CD4-positive, alpha-beta T cell (primary cell): ENCODE data around the gene ALKBH6. TPM values are rescaled to one million over a fixed set of nuclear protein-coding genes. Genes with fewer than 3 reads are reported as not detected.

Experiments
- ATAC-seq: fragments of 200-7000 bp; cut with Tn5 transposase; one replicate; pipeline ENCODE4 v1.10.0; 2022; ENCODE audit warnings: mild to moderate bottlenecking; ENCODE audit not compliant: poor library complexity
- CTCF ChIA-PET: fragments of 350-600 bp; sonication (Branson Sonifier 250); formaldehyde crosslinking; loops from one replicate; lab custom pipeline; 2021; ENCODE audit warnings: antibody characterized with exemption, inconsistent platforms; lab: Charles Lee
- POLR2A ChIA-PET: fragments of 350-600 bp; sonication (Branson Sonifier 250); formaldehyde crosslinking; loops from one replicate; lab custom pipeline; 2021; ENCODE audit warnings: antibody characterized with exemption, inconsistent platforms; lab: Charles Lee
- DNase-seq, 14 experiments: peaks; one replicate each; pipeline ENCODE4 v3.0.0-alpha.2; 2013 to 2020; ENCODE audit warnings: mixed read lengths in 2 of 14
- H3K27ac ChIP-seq, 2 donors: one replicate each; pipeline versions ENCODE4 v1.5.1 to v1.7.0; 2013; ENCODE audit warnings: low read length in 2 of 2, low read depth in 1 of 2, mild to moderate bottlenecking in 1 of 2
- H3K27me3 ChIP-seq, 2 experiments: 1 replicate in 1 of 2; 2 replicates in 1 of 2; pipeline versions ENCODE4 v1.6.1 to v1.7.0; 2013; ENCODE audit warnings: low read length in 2 of 2, control low read depth in 1 of 2, mild to moderate bottlenecking in 1 of 2, moderate library complexity in 1 of 2; ENCODE audit not compliant: insufficient read depth in 2 of 2, control insufficient read depth in 1 of 2
- H3K36me3 ChIP-seq: one replicate; pipeline ENCODE4 v1.6.1; 2013; ENCODE audit warnings: low read length, control low read depth; ENCODE audit not compliant: insufficient read depth
- H3K4me1 ChIP-seq: one replicate; pipeline ENCODE4 v1.6.1; 2013; ENCODE audit warnings: low read length, control low read depth; ENCODE audit not compliant: insufficient read depth
- H3K4me3 ChIP-seq: one replicate; pipeline ENCODE4 v1.5.1; 2013; ENCODE audit warnings: mild to moderate bottlenecking, low read length, moderate library complexity
- H3K9me3 ChIP-seq, 2 experiments: 1 replicate in 1 of 2; 2 replicates in 1 of 2; pipeline versions ENCODE4 v1.6.1 to v1.7.0; 2013; ENCODE audit warnings: low read length in 2 of 2, mild to moderate bottlenecking in 2 of 2, control low read depth in 1 of 2, moderate library complexity in 1 of 2; ENCODE audit not compliant: control insufficient read depth in 1 of 2, insufficient read depth in 1 of 2
- H3K27ac Mint-ChIP-seq: one replicate; pipeline ENCODE4 v1.8.0; 2020; ENCODE audit warnings: mixed read lengths
- H3K27me3 Mint-ChIP-seq: one replicate; pipeline ENCODE4 v1.8.0; 2021; ENCODE audit warnings: mixed read lengths
- H3K36me3 Mint-ChIP-seq: one replicate; pipeline ENCODE4 v1.8.0; 2021; ENCODE audit warnings: low read depth, mixed read lengths
- H3K4me1 Mint-ChIP-seq: one replicate; pipeline ENCODE4 v1.8.0; 2021; ENCODE audit warnings: low read depth, mixed read lengths
- H3K4me3 Mint-ChIP-seq: one replicate; pipeline ENCODE4 v1.8.0; 2020; ENCODE audit warnings: mild to moderate bottlenecking, mixed read lengths
- H3K9me3 Mint-ChIP-seq: one replicate; pipeline ENCODE4 v1.8.0; 2020; ENCODE audit warnings: mixed read lengths
- intact Hi-C, 2 experiments: fragments of 100-400 bp; cut with DNase I in 1 of 2; cut with micrococcal nuclease in 1 of 2; formaldehyde crosslinking; loops; one replicate each; pipeline versions ENCODE4 v1.15.1 to v1.9.0; 2023 to 2025; cut with DNase I, micrococcal nuclease
- total RNA-seq, 174 experiments: library from RNA in 2 of 174; stranded (reverse) in 2 of 174; gene quantifications; one replicate each; pipeline ENCODE4 v1.2.3 and lab custom pipeline; 2021 to 2026
- TF ChIP-seq, protein P1 (sequence below): fragments of 200-600 bp; IDR thresholded peaks from one replicate; pipeline ENCODE4 v1.8.0; 2022; ENCODE audit warnings: antibody characterized with exemption, mild to moderate bottlenecking

ALKBH6 gene
- total RNA-seq, 2 experiments from 2014 or later: 38.1 to 41.8 TPM

DNA sequence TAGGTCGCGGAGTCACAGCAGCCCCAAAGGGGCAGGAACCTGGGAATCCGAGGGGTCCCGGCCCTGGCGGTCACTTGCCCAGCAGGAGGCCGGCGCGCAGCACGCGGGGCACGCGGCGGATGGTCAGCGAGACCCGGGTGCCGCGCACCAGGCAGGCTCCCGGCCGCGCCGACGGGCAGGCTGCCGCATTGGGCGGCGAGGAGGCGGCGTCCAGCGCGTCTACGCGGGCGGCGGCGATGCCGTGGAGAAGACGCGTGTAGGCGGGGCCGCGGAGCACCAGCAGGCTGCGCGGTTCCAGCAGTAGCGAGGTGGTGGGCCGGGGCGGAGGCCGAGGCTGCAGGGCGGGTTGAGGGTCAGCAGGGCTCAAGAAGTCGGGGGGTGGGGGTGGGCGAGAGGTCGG lies 4.8 kb downstream of the ALKBH6 start:
- H3K4me1 ChIP-seq: peaks cover 34% of the 10 kb centered on the region
- ATAC-seq (no peak), DNase-seq (peak in 12 of 14 experiments; percentile 16 to 70 (median 42))
- H3K4me3 ChIP-seq: peak overlapping the region; percentile 31
- H3K9me3 ChIP-seq: no peaks in the 10 kb centered on the region
- no peak overlapping the region for H3K27ac Mint-ChIP-seq
- CTCF ChIA-PET: no interaction called here
- H3K36me3 Mint-ChIP-seq: peaks cover 4% of the 10 kb centered on the region
- no peaks in the 10 kb centered on the region for H3K36me3 ChIP-seq
- no peaks in the 10 kb centered on the region for H3K27me3 ChIP-seq
- POLR2A ChIA-PET: interaction anchor here (2.9 kb wide), 1 partner anchor 14 kb away, joined by 13 read pairs; the partner anchor contains the start of gene SDHAF1
- H3K27me3 Mint-ChIP-seq: no peaks in the 10 kb centered on the region
- H3K9me3 Mint-ChIP-seq: no peaks in the 10 kb centered on the region
- TF ChIP-seq, protein P1, sequence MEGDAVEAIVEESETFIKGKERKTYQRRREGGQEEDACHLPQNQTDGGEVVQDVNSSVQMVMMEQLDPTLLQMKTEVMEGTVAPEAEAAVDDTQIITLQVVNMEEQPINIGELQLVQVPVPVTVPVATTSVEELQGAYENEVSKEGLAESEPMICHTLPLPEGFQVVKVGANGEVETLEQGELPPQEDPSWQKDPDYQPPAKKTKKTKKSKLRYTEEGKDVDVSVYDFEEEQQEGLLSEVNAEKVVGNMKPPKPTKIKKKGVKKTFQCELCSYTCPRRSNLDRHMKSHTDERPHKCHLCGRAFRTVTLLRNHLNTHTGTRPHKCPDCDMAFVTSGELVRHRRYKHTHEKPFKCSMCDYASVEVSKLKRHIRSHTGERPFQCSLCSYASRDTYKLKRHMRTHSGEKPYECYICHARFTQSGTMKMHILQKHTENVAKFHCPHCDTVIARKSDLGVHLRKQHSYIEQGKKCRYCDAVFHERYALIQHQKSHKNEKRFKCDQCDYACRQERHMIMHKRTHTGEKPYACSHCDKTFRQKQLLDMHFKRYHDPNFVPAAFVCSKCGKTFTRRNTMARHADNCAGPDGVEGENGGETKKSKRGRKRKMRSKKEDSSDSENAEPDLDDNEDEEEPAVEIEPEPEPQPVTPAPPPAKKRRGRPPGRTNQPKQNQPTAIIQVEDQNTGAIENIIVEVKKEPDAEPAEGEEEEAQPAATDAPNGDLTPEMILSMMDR: no peak
- H3K4me3 Mint-ChIP-seq: peak overlapping the region; percentile 63
- intact Hi-C loops: no loop called here
- H3K27ac ChIP-seq: no peak overlapping the region
- H3K4me1 Mint-ChIP-seq: peaks cover 28% of the 10 kb centered on the region

DNA sequence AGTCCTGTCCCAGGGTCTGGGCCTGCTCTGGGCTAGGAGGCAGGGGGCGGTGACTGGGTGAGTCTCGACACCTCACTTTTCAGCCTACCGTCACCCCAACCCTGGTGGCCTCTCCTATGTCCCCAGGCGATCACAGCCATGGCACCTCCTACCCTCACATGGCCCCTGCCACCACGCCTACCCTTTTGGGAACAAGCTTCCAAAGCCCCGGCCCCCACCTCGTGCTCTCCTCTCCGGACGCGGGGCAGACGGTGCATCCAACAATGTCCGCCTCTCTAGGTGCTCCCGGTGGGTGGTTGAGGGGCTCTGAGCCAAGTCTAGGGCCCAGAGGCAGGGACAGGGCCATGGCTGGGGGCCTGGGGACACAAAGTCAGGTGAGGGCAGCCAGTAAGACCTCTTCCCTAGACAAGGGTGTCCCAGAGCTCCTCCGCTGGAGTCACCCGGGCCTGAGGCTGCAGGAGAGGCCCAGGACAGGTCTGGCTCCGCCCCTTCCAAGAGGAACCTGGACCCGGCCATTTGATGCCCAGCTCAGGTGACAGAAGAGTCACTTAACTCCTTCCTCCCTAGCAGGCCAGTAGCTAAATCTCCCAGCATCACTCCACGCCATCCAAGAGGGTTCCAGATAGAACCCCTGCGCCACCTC lies 5.6 kb downstream of the ALKBH6 start, which contains the start of gene SYNE4:
Gene SYNE4 (minus strand): TSS at position 478 of the 643 bp plus-strand sequence. CDS start 132 bp downstream, at position 346.
- ChIA-PET POLR2A (interaction anchor here (2.9 kb wide), 1 partner anchor 13 kb away, joined by 13 read pairs; the partner anchor contains the start of gene SDHAF1), CTCF (no interaction called here)
- Histone ChIP-seq H3K4me1 (peaks cover 30% of the 10 kb centered on the region), H3K9me3 (no peaks in the 10 kb centered on the region), H3K27ac (no peak within 1 kb of the TSS), H3K4me3 (peak within 1 kb of the TSS; percentile 31), H3K36me3 (no peaks in the 10 kb centered on the region), H3K27me3 (no peaks in the 10 kb centered on the region)
- H3K27me3 Mint-ChIP-seq: no peaks in the 10 kb centered on the region
- DNase-seq: no peak
- no peak for ATAC-seq
- H3K27ac Mint-ChIP-seq: peak within 1 kb of the TSS; percentile 44
- intact Hi-C loops: no loop called here
- no peaks in the 10 kb centered on the region for H3K36me3 Mint-ChIP-seq
- peak within 1 kb of the TSS; percentile 79 for H3K4me3 Mint-ChIP-seq
- H3K9me3 Mint-ChIP-seq: no peaks in the 10 kb centered on the region
- TF ChIP-seq, protein P1: no peak
- peaks cover 20% of the 10 kb centered on the region for H3K4me1 Mint-ChIP-seq

DNA sequence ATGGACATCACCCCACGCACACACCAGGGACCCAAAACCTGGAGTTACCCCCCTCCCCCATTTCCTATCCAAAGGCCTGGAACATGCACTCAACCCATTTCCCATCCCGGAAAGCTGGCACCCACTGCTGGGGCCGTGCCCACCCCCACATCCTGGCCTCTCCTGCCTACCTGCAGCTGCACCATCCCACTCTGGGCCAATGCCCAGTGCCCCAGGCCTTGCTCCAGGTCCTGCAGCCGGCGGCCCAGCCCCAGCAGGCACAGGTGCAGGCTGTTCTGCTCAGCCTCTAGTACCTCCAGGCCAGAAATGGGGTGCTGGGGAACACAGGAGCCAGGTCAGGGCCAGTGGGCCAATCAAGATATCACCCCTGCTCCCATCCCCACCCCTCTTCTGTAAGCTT lies 7.1 kb downstream of the ALKBH6 start:
- Mint-ChIP-seq H3K27me3 (no peaks in the 10 kb centered on the region), H3K9me3 (no peaks in the 10 kb centered on the region), H3K27ac (no peak overlapping the region), H3K4me1 (peaks cover 11% of the 10 kb centered on the region), H3K36me3 (peaks cover 4% of the 10 kb centered on the region), H3K4me3 (no peak overlapping the region)
- ATAC-seq (no peak), DNase-seq (no peak)
- Histone ChIP-seq H3K4me3 (no peak overlapping the region), H3K9me3 (no peaks in the 10 kb centered on the region), H3K27ac (no peak overlapping the region), H3K27me3 (no peaks in the 10 kb centered on the region), H3K4me1 (peaks cover 22% of the 10 kb centered on the region), H3K36me3 (no peaks in the 10 kb centered on the region)
- intact Hi-C loops: no loop called here
- CTCF ChIA-PET: no interaction called here
- POLR2A ChIA-PET: no interaction called here
- TF ChIP-seq, protein P1: no peak
